K562 (cell line): ENCODE data around the gene SLC8A2. TPM values are rescaled to one million over a fixed set of nuclear protein-coding genes. Genes with fewer than 3 reads are reported as not detected.

Experiments
- ATF6 ChIP-seq: sonication (generic); formaldehyde crosslinking; IDR thresholded peaks from 2 replicates; pipeline ENCODE4 v1.4.0; 2020; ENCODE audit warnings: mild to moderate bottlenecking, missing genetic modification reagents
- CREB3 ChIP-seq: fragments of 450-650 bp; conservative IDR thresholded peaks from 2 replicates; pipeline ENCODE4 v1.6.1; 2016; ENCODE audit warnings: missing genetic modification characterization, low read depth, mild to moderate bottlenecking, missing compliant biosample characterization, moderate library complexity
- MEF2A ChIP-seq: IDR thresholded peaks from 2 replicates; pipeline ENCODE4 v1.6.1; 2011; ENCODE audit warnings: low read depth, mild to moderate bottlenecking, low read length, moderate library complexity; ENCODE audit not compliant: control insufficient read depth
- NONO ChIP-seq, 2 experiments: fragments of 200-400 bp in 1 of 2; fragments of 450-650 bp in 1 of 2; formaldehyde crosslinking in 1 of 2; IDR thresholded peaks; 2 replicates each; pipeline ENCODE4 v1.6.1; 2017; ENCODE audit warnings: low read depth in 2 of 2, mild to moderate bottlenecking in 2 of 2, moderate library complexity in 2 of 2, low read length in 1 of 2
- RUNX1 ChIP-seq: sonication (generic); IDR thresholded peaks from 2 replicates; pipeline ENCODE4 v1.6.1; 2016; ENCODE audit warnings: antibody characterized with exemption, low read depth
- TEAD4 ChIP-seq, 2 experiments: sonication (generic) in 1 of 2; formaldehyde crosslinking in 1 of 2; IDR thresholded peaks; 2 replicates each; pipeline versions ENCODE4 v1.6.1 to v1.8.0; 2012 to 2022; ENCODE audit warnings: borderline replicate concordance in 1 of 2, inconsistent platforms in 1 of 2, low read length in 1 of 2, mild to moderate bottlenecking in 1 of 2, missing genetic modification reagents in 1 of 2
- TSHZ1 ChIP-seq: fragments of 250-450 bp; sonication (Bioruptor Pico); IDR thresholded peaks from 2 replicates; pipeline ENCODE4 v1.4.0; 2020; ENCODE audit warnings: mild to moderate bottlenecking, moderate library complexity
- ZNF318 ChIP-seq, 2 experiments: fragments of 450-650 bp; IDR thresholded peaks; 2 replicates each; pipeline ENCODE4 v1.6.1; 2016; ENCODE audit warnings: mild to moderate bottlenecking in 2 of 2, borderline replicate concordance in 1 of 2, low read depth in 1 of 2, moderate library complexity in 1 of 2
- ZNF408 ChIP-seq: fragments of 250-450 bp; sonication (Bioruptor Pico); IDR thresholded peaks from 2 replicates; pipeline ENCODE4 v1.4.0; 2020; ENCODE audit warnings: low read depth, mild to moderate bottlenecking, moderate library complexity
- polyA plus RNA-seq, 8 experiments: library from polyadenylated mRNA; depleted of rRNA in 4 of 8; stranded (reverse) in 5 of 8; unstranded in 3 of 8; fragments of >200 nt; fragmentation: Nextera tagmentation in 2 of 8; fragmentation: Illumina TruSeq in 1 of 8; extraction: Ambion mirVana in 2 of 8; extraction: Trizol in 1 of 8; gene quantifications; 2 replicates each; pipeline versions ENCODE4 v1.2.1 to v1.2.3, GENCODE V29; 2011 to 2014; ENCODE audit warnings: inconsistent platforms in 1 of 8, missing spikeins in 1 of 8
- total RNA-seq, 7 experiments: library from RNA; depleted of rRNA in 6 of 7; stranded (reverse); fragments of >200 nt in 6 of 7; fragmentation: Illumina TruSeq in 2 of 7; extraction: Trizol in 2 of 7; gene quantifications; 2 replicates each; pipeline versions ENCODE4 v1.2.1 to v1.2.3, GENCODE V29; 2011 to 2021; ENCODE audit warnings: low replicate concordance in 1 of 7

The SLC8A2 gene
- total and polyA plus RNA-seq, 9 of the 15 experiments (the other 6 are each of a cell fraction or from before 2014, with no cell fraction given) = 0.07 to 0.66 (median 0.24) TPM; not detected in 3

- no peak for TF ChIP-seq ZNF318 (IDR thresholded peaks at IDR 0.05; ENCODE audit: borderline replicate concordance in 1 of 2, low read depth in 1 of 2)
- no peak for TF ChIP-seq MEF2A
- no peak for TF ChIP-seq TSHZ1 (CRISPR knock-in tag)
- TF ChIP-seq NONO (IDR thresholded peaks at IDR 0.05; ENCODE audit: low read depth in 2 of 2, low read length in 1 of 2) = no peak
- TF ChIP-seq TEAD4 (IDR thresholded peaks at IDR 0.05; ENCODE audit: low read length) = no peak
- TF ChIP-seq TEAD4 (CRISPR knock-in tag; IDR thresholded peaks at IDR 0.05; ENCODE audit: borderline replicate concordance) = 0 out of 2 replicates have a peak, but pooled peaks have one; percentile 31
- TF ChIP-seq ATF6 (CRISPR knock-in tag) = no peak
- no peak for TF ChIP-seq CREB3
- TF ChIP-seq ZNF408 (CRISPR knock-in tag) = no peak
- TF ChIP-seq RUNX1 = no peak
These were observed 44.2 kb downstream of the SLC8A2 start (continued) for GRCh38 chr19:47427241-47428176.
